ENCODE measurements around the gene GRIN2C. TPM values are rescaled to one million over a fixed set of nuclear protein-coding genes. Genes with fewer than 3 reads are reported as not detected.
"Not testable (repeated sequence)": the region's sequence is repeated elsewhere in the genome, so short reads cannot be mapped to it uniquely, and the experiment has no call there.

Gene GRIN2C
- total RNA-seq, result under 1 TPM in 1 of 2 donors, not detected in 1; 0.03 TPM
- under 1 TPM; 0.01 to 0.02 TPM for polyA plus RNA-seq
- long read RNA-seq, donor 1, result 0 reads
- long read RNA-seq, donor 2, result 0 reads
- long read RNA-seq, donor 3, result 0 reads
- long read RNA-seq, donor 4, result 0 reads
- long read RNA-seq, donor 5, result 0 reads

DNA sequence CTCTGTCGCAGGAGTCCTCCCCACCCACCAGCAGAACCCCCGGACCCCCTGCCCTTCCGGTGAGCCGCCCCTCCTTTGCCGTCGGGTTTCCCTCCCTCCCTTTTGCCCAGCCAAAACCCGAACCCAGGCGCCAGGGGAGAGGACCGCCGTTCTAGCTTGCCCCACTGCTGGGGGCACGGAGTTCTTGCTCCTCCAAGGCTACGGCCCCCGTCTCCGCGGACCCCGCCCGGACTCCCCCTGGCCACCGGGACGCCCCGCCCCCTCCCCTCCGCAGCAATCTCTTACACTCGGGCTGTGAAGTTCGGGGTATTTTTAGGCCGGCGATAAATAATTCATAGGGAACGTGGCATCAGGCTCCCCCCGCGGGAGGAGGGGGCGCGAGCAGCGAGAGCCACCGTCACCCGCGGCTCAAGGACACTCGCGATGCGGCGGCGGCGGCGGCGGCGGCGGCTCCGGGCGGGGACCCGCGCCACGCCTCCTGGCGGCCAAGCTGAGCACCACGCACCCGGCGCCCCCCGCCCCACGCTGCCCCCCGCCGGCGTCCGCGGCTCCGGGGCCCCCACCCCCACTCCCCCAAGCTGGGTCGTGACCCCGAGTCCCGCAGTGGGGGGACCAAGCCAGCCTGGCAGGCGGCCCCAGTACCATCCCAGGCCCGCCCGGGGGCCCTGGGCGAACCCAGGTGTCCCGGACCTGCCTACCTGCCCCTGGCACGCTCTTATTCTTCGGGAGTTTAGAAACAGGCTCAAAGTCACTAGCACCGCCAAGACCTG lies at the start of gene GRIN2C:
GRIN2C (minus strand) TSS at position 427 of the 770 bp plus-strand sequence. CDS start 4,793 bp downstream, outside the sequence.
- WGBS, 2 donors, result 3 to 4% methylated on average over 56 to 72 of the region's 72 CpGs
- Histone ChIP-seq H3K4me1 (ENCODE audit: control insufficient read depth in 5 of 5, insufficient read depth in 5 of 5, low read length in 5 of 5) (peaks cover 0 to 12% (median 3%) of the 10 kb centered on the region in 5 donors), H3K4me3 (no peak within 1 kb of the TSS), H3K36me3 (ENCODE audit: control insufficient read depth in 4 of 4, insufficient read depth in 4 of 4, low read length in 4 of 4) (peaks cover 0 to 2% (median 0%) of the 10 kb centered on the region in 4 donors), H3K27ac (ENCODE audit: low read depth in 1 of 2, low read length in 1 of 2) (no peak within 1 kb of the TSS), H3K9ac (ENCODE audit: insufficient read depth in 1 of 2, low read length in 2 of 2) (no peak within 1 kb of the TSS), H3K9me3 (ENCODE audit: control insufficient read depth in 4 of 4, insufficient read depth in 3 of 4, low read length in 3 of 4) (peaks cover 0 to 2% (median 0%) of the 10 kb centered on the region in 4 donors), H3K27me3 (ENCODE audit: control insufficient read depth in 3 of 3, insufficient read depth in 3 of 3, low read length in 2 of 3) (peaks cover 5 to 62% (median 42%) of the 10 kb centered on the region in 3 donors)
- DNase-seq, result no peak
- ATAC-seq (ENCODE audit: insufficient read depth, low FRiP score), result no peak
- TF ChIP-seq, protein P1, sequence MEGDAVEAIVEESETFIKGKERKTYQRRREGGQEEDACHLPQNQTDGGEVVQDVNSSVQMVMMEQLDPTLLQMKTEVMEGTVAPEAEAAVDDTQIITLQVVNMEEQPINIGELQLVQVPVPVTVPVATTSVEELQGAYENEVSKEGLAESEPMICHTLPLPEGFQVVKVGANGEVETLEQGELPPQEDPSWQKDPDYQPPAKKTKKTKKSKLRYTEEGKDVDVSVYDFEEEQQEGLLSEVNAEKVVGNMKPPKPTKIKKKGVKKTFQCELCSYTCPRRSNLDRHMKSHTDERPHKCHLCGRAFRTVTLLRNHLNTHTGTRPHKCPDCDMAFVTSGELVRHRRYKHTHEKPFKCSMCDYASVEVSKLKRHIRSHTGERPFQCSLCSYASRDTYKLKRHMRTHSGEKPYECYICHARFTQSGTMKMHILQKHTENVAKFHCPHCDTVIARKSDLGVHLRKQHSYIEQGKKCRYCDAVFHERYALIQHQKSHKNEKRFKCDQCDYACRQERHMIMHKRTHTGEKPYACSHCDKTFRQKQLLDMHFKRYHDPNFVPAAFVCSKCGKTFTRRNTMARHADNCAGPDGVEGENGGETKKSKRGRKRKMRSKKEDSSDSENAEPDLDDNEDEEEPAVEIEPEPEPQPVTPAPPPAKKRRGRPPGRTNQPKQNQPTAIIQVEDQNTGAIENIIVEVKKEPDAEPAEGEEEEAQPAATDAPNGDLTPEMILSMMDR (IDR thresholded peaks at IDR 0.05; ENCODE audit: control extremely low read depth, extremely low read depth), result no peak

DNA sequence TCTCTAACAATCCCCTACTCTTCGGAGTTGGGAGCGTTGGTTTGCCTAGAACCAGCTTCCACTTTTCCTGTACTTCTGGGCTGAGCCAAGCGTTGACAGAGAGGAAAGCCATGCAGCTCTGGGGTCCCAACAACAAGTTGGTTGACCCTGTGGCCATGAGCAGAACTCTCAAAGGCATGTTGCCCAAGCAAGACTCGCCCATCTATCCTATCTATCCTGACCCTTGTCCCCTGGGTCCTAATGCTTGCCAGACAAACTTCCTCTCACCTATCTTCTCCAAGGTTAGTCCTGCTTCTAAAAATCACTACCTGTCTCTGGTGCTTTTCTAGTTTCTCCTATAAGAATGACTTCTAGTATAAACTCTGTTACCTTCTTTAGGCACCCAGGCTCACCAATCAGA lies 49.4 kb upstream of the GRIN2C start:
- H3K27me3 ChIP-seq (ENCODE audit: control insufficient read depth in 3 of 3, insufficient read depth in 3 of 3, low read length in 2 of 3); ATAC-seq (ENCODE audit: insufficient read depth, low FRiP score); H3K4me1 ChIP-seq (ENCODE audit: control insufficient read depth in 5 of 5, insufficient read depth in 5 of 5, low read length in 5 of 5); H3K9me3 ChIP-seq (ENCODE audit: control insufficient read depth in 4 of 4, insufficient read depth in 3 of 4, low read length in 3 of 4); H3K36me3 ChIP-seq (ENCODE audit: control insufficient read depth in 4 of 4, insufficient read depth in 4 of 4, low read length in 4 of 4); DNase-seq; H3K27ac ChIP-seq (ENCODE audit: low read depth in 1 of 2, low read length in 1 of 2); H3K4me3 ChIP-seq; H3K9ac ChIP-seq (ENCODE audit: insufficient read depth in 1 of 2, low read length in 2 of 2): not testable (repeated sequence)
- 74 to 78% methylated on average over 4 of the region's 4 CpGs for WGBS, 2 donors

DNA sequence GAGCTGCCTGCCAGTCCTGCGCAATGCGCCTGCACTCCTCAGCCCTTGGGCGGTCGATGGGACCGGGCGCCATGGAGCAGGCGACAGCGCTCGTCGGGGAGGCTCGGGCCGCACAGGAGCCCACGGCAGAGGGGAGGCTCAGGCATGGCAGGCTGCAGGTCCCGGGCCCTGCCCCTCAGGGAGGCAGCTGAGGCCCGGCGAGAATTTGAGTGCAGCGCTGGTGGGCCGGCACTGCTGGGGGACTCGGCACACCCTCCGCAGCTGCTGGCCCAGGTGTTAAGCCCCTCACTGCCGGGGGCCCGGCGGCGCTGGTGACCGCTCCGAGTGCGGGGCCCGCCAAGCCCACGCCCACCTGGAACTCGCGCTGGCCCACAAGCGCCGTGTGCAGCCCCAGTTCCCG lies 47.3 kb upstream of the GRIN2C start:
- Histone ChIP-seq H3K4me3 (no peak overlapping the region), H3K9me3 (ENCODE audit: control insufficient read depth in 4 of 4, insufficient read depth in 3 of 4, low read length in 3 of 4) (no peaks in the 10 kb centered on the region), H3K4me1 (ENCODE audit: control insufficient read depth in 5 of 5, insufficient read depth in 5 of 5, low read length in 5 of 5) (no peaks in the 10 kb centered on the region), H3K27ac (ENCODE audit: low read depth in 1 of 2, low read length in 1 of 2) (no peak overlapping the region), H3K27me3 (ENCODE audit: control insufficient read depth in 3 of 3, insufficient read depth in 3 of 3, low read length in 2 of 3) (no peaks in the 10 kb centered on the region), H3K36me3 (ENCODE audit: control insufficient read depth in 4 of 4, insufficient read depth in 4 of 4, low read length in 4 of 4) (no peaks in the 10 kb centered on the region), H3K9ac (ENCODE audit: insufficient read depth in 1 of 2, low read length in 2 of 2) (no peak overlapping the region)
- ATAC-seq (ENCODE audit: insufficient read depth, low FRiP score) (no peak), DNase-seq (no peak)
- TF ChIP-seq, protein P1 (IDR thresholded peaks at IDR 0.05; ENCODE audit: control extremely low read depth, extremely low read depth), result no peak
- 97% methylated on average over 32 to 34 of the region's 34 CpGs for WGBS, 2 donors

DNA sequence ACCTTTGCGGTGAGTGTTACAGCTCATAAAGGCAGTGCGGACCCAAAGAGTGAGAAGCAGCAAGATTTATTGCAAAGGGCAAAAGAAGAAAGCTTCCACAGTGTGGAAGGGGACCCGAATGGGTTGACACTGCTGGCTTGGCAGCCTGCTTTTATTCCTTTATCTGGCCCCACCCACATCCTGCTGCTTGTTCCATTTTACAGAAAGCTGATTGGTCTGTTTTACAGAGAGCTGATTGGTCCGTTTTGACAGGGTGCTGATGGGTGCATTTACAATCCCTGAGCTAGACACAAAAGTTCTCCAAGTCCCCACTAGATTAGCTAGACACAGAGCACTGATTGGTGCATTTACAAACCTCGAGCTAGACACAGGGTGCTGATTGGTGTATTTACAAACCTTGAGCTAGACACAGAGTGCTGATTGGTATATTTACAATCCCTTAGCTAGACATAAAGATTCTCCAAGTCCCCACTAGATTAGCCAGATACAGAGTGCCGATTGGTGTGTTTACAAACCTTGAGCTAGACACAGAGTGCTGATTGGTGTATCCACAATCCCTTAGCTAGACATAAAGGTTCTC lies 46.6 kb upstream of the GRIN2C start:
- DNase-seq; H3K27ac ChIP-seq (ENCODE audit: low read depth in 1 of 2, low read length in 1 of 2); H3K36me3 ChIP-seq (ENCODE audit: control insufficient read depth in 4 of 4, insufficient read depth in 4 of 4, low read length in 4 of 4); H3K9ac ChIP-seq (ENCODE audit: insufficient read depth in 1 of 2, low read length in 2 of 2); H3K9me3 ChIP-seq (ENCODE audit: control insufficient read depth in 4 of 4, insufficient read depth in 3 of 4, low read length in 3 of 4); H3K4me1 ChIP-seq (ENCODE audit: control insufficient read depth in 5 of 5, insufficient read depth in 5 of 5, low read length in 5 of 5); H3K4me3 ChIP-seq; ATAC-seq (ENCODE audit: insufficient read depth, low FRiP score); H3K27me3 ChIP-seq (ENCODE audit: control insufficient read depth in 3 of 3, insufficient read depth in 3 of 3, low read length in 2 of 3): not testable (repeated sequence)
- WGBS, 2 donors, result 72 to 75% methylated on average over 6 of the region's 6 CpGs
